Trophoblast cell (in vitro differentiated cells and primary cell): ENCODE measurements around the gene GJA4.
A peak's percentile ranks its signal among the peaks of the same experiment; 100 is the strongest.

Experiments used
- DNase-seq, 2 donors: peaks; one replicate each; pipeline ENCODE4 v3.0.0-alpha.2; 2016
- H2AFZ ChIP-seq: 2 replicates; pipeline ENCODE4 v1.6.1; 2013; ENCODE audit warnings: low read length, moderate library complexity, mild to moderate bottlenecking; ENCODE audit not compliant: insufficient read depth, poor library complexity
- H2AK5ac ChIP-seq: 2 replicates; pipeline ENCODE4 v1.6.1; 2013; ENCODE audit warnings: mild to moderate bottlenecking, low read length
- H2BK120ac ChIP-seq: 2 replicates; pipeline ENCODE4 v1.6.1; 2013; ENCODE audit warnings: low read length, mild to moderate bottlenecking, moderate library complexity; ENCODE audit not compliant: insufficient read depth, poor library complexity
- H2BK12ac ChIP-seq: 2 replicates; pipeline ENCODE4 v1.6.1; 2013; ENCODE audit warnings: mild to moderate bottlenecking, low read length, moderate library complexity
- H2BK5ac ChIP-seq: 2 replicates; pipeline ENCODE4 v1.6.1; 2013; ENCODE audit warnings: low read length, low read depth, moderate library complexity, mild to moderate bottlenecking; ENCODE audit not compliant: poor library complexity
- H3K14ac ChIP-seq: 2 replicates; pipeline ENCODE4 v1.6.1; 2013; ENCODE audit warnings: mild to moderate bottlenecking, low read length
- H3K18ac ChIP-seq: 2 replicates; pipeline ENCODE4 v1.6.1; 2013; ENCODE audit warnings: mild to moderate bottlenecking, low read length
- H3K23ac ChIP-seq: 2 replicates; pipeline ENCODE4 v1.6.1; 2013; ENCODE audit warnings: low read length
- H3K27ac ChIP-seq: 2 replicates; pipeline ENCODE4 v1.5.1; 2013; ENCODE audit warnings: low read depth, mild to moderate bottlenecking, inconsistent platforms, low read length, moderate library complexity
- H3K27me3 ChIP-seq: 2 replicates; pipeline ENCODE4 v1.6.1; 2013; ENCODE audit warnings: inconsistent platforms, mild to moderate bottlenecking, low read length, moderate library complexity; ENCODE audit not compliant: insufficient read depth
- H3K36me3 ChIP-seq, 2 experiments: 1 replicate in 1 of 2; 2 replicates in 1 of 2; pipeline ENCODE4 v1.6.1; 2013; ENCODE audit warnings: low read length in 2 of 2, mild to moderate bottlenecking in 2 of 2, moderate library complexity in 1 of 2; ENCODE audit not compliant: insufficient read depth in 2 of 2, control insufficient read depth in 1 of 2
- H3K4ac ChIP-seq: 2 replicates; pipeline ENCODE4 v1.6.1; 2013; ENCODE audit warnings: low read depth, mild to moderate bottlenecking, low read length, moderate library complexity
- H3K4me1 ChIP-seq, 2 experiments: 1 replicate in 1 of 2; 2 replicates in 1 of 2; pipeline ENCODE4 v1.6.1; 2013; ENCODE audit warnings: low read length in 2 of 2, mild to moderate bottlenecking in 2 of 2, moderate library complexity in 1 of 2; ENCODE audit not compliant: insufficient read depth in 2 of 2, control insufficient read depth in 1 of 2
- H3K4me2 ChIP-seq: 2 replicates; pipeline ENCODE4 v1.6.1; 2013; ENCODE audit warnings: inconsistent platforms, mild to moderate bottlenecking, low read length, moderate library complexity
- H3K4me3 ChIP-seq: 2 replicates; pipeline ENCODE4 v1.5.1; 2013; ENCODE audit warnings: mild to moderate bottlenecking, low read depth, low read length, inconsistent platforms
- H3K79me1 ChIP-seq: one replicate; pipeline ENCODE4 v1.6.1; 2013; ENCODE audit warnings: low read length
- H3K79me2 ChIP-seq: 2 replicates; pipeline ENCODE4 v1.6.1; 2013; ENCODE audit warnings: low read length, mild to moderate bottlenecking; ENCODE audit not compliant: control insufficient read depth, insufficient read depth, poor library complexity
- H3K9ac ChIP-seq: 2 replicates; pipeline ENCODE4 v1.6.1; 2013; ENCODE audit warnings: mild to moderate bottlenecking, low read length
- H3K9me3 ChIP-seq: 2 replicates; pipeline ENCODE4 v1.6.1; 2013; ENCODE audit warnings: low read depth, mild to moderate bottlenecking, control low read depth, inconsistent platforms, low read length; ENCODE audit not compliant: insufficient read depth
- H4K12ac ChIP-seq: 2 replicates; pipeline ENCODE4 v1.6.1; 2013; ENCODE audit warnings: low read depth, mild to moderate bottlenecking, low read length, moderate library complexity
- H4K8ac ChIP-seq: 2 replicates; pipeline ENCODE4 v1.6.1; 2013; ENCODE audit warnings: low read depth, mild to moderate bottlenecking, low read length, moderate library complexity
- H4K91ac ChIP-seq: one replicate; pipeline ENCODE4 v1.6.1; 2013; ENCODE audit warnings: low read depth, mild to moderate bottlenecking, low read length, moderate library complexity
- WGBS: extraction: QIAGEN DNeasy Blood & Tissue Kit; methylation state at CpG from one replicate; pipeline ENCODE4 v1.1.7; 2013; ENCODE audit warnings: missing lambda C conversion rate; ENCODE audit not compliant: insufficient read length, insufficient coverage; ENCODE audit errors: extremely low coverage; 5-methylcytosine and 5-hydroxymethylcytosine counted together

The GJA4 gene

GRCh38 chr1:34776911-34777310 lies 15.9 kb upstream of the GJA4 start:
- H3K36me3 ChIP-seq: no peaks in the 10 kb centered on the region
- H3K4me3 ChIP-seq: no peak overlapping the region
- no peak overlapping the region for H3K14ac ChIP-seq
- no peak overlapping the region for H2AFZ ChIP-seq
- no peaks in the 10 kb centered on the region for H3K9me3 ChIP-seq
- H2BK5ac ChIP-seq: no peak overlapping the region
- no peak overlapping the region for H4K8ac ChIP-seq
- WGBS: no CpG with 5 or more reads among the region's 3 CpGs
- no peaks in the 10 kb centered on the region for H3K79me1 ChIP-seq
- no peak overlapping the region for H3K4me2 ChIP-seq
- H3K79me2 ChIP-seq: no peaks in the 10 kb centered on the region
- no peak overlapping the region for H3K9ac ChIP-seq
- H4K12ac ChIP-seq: no peak overlapping the region
- H3K18ac ChIP-seq: no peak overlapping the region
- H3K4ac ChIP-seq: no peak overlapping the region
- no peak overlapping the region for H2BK120ac ChIP-seq
- H3K4me1 ChIP-seq: peaks cover 9 to 10% of the 10 kb centered on the region in 2 experiments
- DNase-seq: no peak
- no peak overlapping the region for H3K27ac ChIP-seq
- no peak overlapping the region for H3K23ac ChIP-seq
- peaks cover 4% of the 10 kb centered on the region for H3K27me3 ChIP-seq
- H4K91ac ChIP-seq: no peak overlapping the region
- H2BK12ac ChIP-seq: no peak overlapping the region
- no peak overlapping the region for H2AK5ac ChIP-seq

- Histone ChIP-seq H3K4ac (no peak overlapping the region), H4K91ac (no peak overlapping the region), H3K4me3 (peak overlapping the region; percentile 34), H2AFZ (no peak overlapping the region), H3K79me1 (no peaks in the 10 kb centered on the region), H3K9me3 (no peaks in the 10 kb centered on the region), H3K79me2 (no peaks in the 10 kb centered on the region), H3K18ac (no peak overlapping the region), H4K12ac (no peak overlapping the region), H3K27ac (no peak overlapping the region), H3K4me2 (no peak overlapping the region), H2BK120ac (no peak overlapping the region), H4K8ac (no peak overlapping the region), H3K9ac (no peak overlapping the region), H3K36me3 (no peaks in the 10 kb centered on the region), H2BK5ac (no peak overlapping the region), H2AK5ac (no peak overlapping the region), H3K4me1 (peaks cover 11 to 13% of the 10 kb centered on the region in 2 experiments), H2BK12ac (no peak overlapping the region), H3K14ac (no peak overlapping the region), H3K23ac (no peak overlapping the region), H3K27me3 (peaks cover 4% of the 10 kb centered on the region)
- no peak for DNase-seq
- WGBS: no CpG with 5 or more reads among the region's 10 CpGs
Measured at GRCh38 chr1:34777519-34778321, 15.1 kb upstream of the GJA4 start.

- Histone ChIP-seq H3K9me3 (peaks cover under 1% of the 10 kb centered on the region), H2BK5ac (no peak overlapping the region), H3K79me2 (no peaks in the 10 kb centered on the region), H3K14ac (no peak overlapping the region), H3K9ac (no peak overlapping the region), H4K12ac (no peak overlapping the region), H3K36me3 (no peaks in the 10 kb centered on the region), H2BK120ac (no peak overlapping the region), H3K27me3 (peaks cover 4% of the 10 kb centered on the region), H3K27ac (no peak overlapping the region), H3K4me2 (no peak overlapping the region), H2AK5ac (no peak overlapping the region), H3K4ac (no peak overlapping the region), H2AFZ (no peak overlapping the region), H3K4me3 (no peak overlapping the region), H2BK12ac (no peak overlapping the region), H4K8ac (no peak overlapping the region), H3K79me1 (no peaks in the 10 kb centered on the region), H4K91ac (no peak overlapping the region), H3K23ac (no peak overlapping the region), H3K18ac (no peak overlapping the region), H3K4me1 (peaks cover 11 to 13% of the 10 kb centered on the region in 2 experiments)
- DNase-seq: no peak
- WGBS: no CpG with 5 or more reads among the region's 6 CpGs
Measured at GRCh38 chr1:34778381-34778780, 14.4 kb upstream of the GJA4 start.

- H4K91ac ChIP-seq: no peak overlapping the region
- H3K14ac ChIP-seq: no peak overlapping the region
- no peaks in the 10 kb centered on the region for H3K79me2 ChIP-seq
- no CpG with 5 or more reads among the region's 5 CpGs for WGBS
- no peak overlapping the region for H3K23ac ChIP-seq
- H3K9ac ChIP-seq: no peak overlapping the region
- H3K4me3 ChIP-seq: no peak overlapping the region
- H2AK5ac ChIP-seq: no peak overlapping the region
- H2AFZ ChIP-seq: no peak overlapping the region
- H2BK120ac ChIP-seq: no peak overlapping the region
- H3K18ac ChIP-seq: no peak overlapping the region
- no peaks in the 10 kb centered on the region for H3K79me1 ChIP-seq
- H3K9me3 ChIP-seq: peaks cover 2% of the 10 kb centered on the region
- no peak overlapping the region for H3K27ac ChIP-seq
- no peak overlapping the region for H3K4me2 ChIP-seq
- H4K12ac ChIP-seq: no peak overlapping the region
- H3K36me3 ChIP-seq: no peaks in the 10 kb centered on the region
- H2BK12ac ChIP-seq: no peak overlapping the region
- H3K4ac ChIP-seq: no peak overlapping the region
- H3K27me3 ChIP-seq: peaks cover 4% of the 10 kb centered on the region
- DNase-seq: no peak
- no peak overlapping the region for H2BK5ac ChIP-seq
- H3K4me1 ChIP-seq: peaks cover 11 to 13% of the 10 kb centered on the region in 2 experiments
- no peak overlapping the region for H4K8ac ChIP-seq
Measured at GRCh38 chr1:34779005-34779404, 13.8 kb upstream of the GJA4 start.
